ENCODE measurements around the gene CHCHD2.
"Not testable (repeated sequence)": the region's sequence is repeated elsewhere in the genome, so short reads cannot be mapped to it uniquely, and the experiment has no call there.

The CHCHD2 gene

DNA sequence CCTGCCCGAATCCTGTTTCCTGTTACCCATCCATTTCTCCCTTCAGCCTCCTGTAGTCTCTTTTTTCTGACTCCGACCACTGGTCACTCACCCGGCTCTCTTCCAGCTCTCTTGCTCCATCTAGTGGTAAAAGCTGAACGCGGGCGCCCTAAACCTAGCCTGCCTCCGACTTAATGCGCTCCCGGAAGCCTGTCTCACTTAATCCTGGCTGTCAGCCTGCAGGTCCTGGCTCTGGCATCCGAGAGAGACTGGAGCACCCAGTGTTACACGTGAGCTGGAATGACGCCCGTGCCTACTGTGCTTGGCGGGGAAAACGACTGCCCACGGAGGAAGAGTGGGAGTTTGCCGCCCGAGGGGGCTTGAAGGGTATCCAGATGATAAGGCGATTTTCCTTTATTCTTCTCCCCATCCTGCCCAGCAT is 31.9 kb downstream of the CHCHD2 start:
- TF ChIP-seq, protein P1, sequence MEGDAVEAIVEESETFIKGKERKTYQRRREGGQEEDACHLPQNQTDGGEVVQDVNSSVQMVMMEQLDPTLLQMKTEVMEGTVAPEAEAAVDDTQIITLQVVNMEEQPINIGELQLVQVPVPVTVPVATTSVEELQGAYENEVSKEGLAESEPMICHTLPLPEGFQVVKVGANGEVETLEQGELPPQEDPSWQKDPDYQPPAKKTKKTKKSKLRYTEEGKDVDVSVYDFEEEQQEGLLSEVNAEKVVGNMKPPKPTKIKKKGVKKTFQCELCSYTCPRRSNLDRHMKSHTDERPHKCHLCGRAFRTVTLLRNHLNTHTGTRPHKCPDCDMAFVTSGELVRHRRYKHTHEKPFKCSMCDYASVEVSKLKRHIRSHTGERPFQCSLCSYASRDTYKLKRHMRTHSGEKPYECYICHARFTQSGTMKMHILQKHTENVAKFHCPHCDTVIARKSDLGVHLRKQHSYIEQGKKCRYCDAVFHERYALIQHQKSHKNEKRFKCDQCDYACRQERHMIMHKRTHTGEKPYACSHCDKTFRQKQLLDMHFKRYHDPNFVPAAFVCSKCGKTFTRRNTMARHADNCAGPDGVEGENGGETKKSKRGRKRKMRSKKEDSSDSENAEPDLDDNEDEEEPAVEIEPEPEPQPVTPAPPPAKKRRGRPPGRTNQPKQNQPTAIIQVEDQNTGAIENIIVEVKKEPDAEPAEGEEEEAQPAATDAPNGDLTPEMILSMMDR (IDR thresholded peaks at IDR 0.05; ENCODE audit: low read depth, low read length, missing control alignments) = peak; percentile 96
- Histone ChIP-seq H3K4me3 (ENCODE audit: low read depth, low read length) (no peak overlapping the region), H3K27ac (no peak overlapping the region), H3K36me3 (replicated peaks) (peaks cover 49% of the 10 kb centered on the region), H3K27me3 (replicated peaks) (no peaks in the 10 kb centered on the region)
- DNase-seq = peak; percentile 79
- in situ Hi-C loops (cut with HindIII; ENCODE audit: low pct_ligation_motif_present, low sequenced_read_pairs) = no loop called here

DNA sequence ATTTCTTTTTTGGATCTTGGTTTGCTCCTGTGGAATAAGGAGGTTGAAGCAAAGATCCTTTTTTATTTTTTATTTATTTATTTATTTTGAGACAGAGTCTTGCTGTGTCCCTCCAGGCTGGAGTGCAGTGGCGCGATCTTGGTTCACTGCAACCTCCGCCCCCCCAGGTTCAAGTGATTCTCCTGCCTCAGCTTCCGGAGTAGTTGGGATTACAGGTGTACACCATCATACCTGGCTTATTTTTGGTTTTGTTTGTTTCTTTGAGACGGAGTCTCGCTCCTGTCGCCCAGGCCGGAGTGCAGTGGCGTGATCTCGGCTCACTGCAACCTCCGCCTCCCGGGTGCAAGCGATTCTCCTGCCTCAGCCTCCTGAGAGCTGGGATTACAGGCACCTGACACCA is 39.9 kb downstream of the CHCHD2 start:
- in situ Hi-C loops (cut with HindIII; ENCODE audit: low pct_ligation_motif_present, low sequenced_read_pairs); H3K27me3 ChIP-seq (replicated peaks); DNase-seq; H3K27ac ChIP-seq; H3K4me3 ChIP-seq (ENCODE audit: low read depth, low read length): not testable (repeated sequence)
- peaks cover 38% of the 10 kb centered on the region for H3K36me3 ChIP-seq (replicated peaks)

DNA sequence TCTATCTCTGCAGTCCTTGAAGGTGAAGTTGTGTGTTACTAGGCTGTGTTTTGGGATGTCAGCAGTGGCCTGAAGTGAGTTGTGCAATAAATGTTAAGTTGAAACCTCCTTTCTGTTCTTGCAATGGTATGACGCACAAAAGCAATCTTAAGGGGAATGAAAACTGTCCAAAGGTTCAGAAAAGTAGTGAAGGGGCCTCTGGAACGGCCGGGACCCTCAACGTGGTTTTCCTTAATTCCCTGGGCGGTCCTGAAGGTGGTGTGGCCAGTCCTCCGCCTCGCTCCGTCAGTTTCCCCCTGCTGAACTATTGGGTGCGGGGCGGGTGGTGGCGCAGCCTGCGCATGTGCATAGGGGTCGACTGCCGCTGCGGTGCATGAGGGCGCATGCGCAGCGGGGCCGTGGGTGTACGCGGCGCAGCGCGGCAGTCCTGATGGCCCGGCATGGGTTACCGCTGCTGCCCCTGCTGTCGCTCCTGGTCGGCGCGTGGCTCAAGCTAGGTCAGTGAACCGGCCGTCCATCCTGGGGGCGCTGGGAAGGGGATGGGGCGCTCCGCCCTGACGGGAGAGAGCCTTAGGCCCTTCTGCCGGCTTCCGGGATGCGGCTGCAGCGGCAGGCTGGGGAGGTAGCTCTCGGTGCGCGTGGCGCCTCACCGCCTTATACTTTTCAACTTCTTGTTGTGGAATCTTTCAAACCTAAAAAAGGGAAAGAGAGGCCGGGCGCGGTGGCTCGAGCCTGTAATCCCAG is 42.2 kb downstream of the CHCHD2 start, which contains the start of gene SUMF2:
TSS of gene SUMF2 (plus strand) at position 405 of the 744 bp plus-strand sequence. CDS start at position 431, 26 bp downstream.
- no peaks in the 10 kb centered on the region for H3K27me3 ChIP-seq (replicated peaks)
- H3K4me3 ChIP-seq (ENCODE audit: low read depth, low read length) = peak within 1 kb of the TSS; percentile 95
- in situ Hi-C loops (cut with HindIII; ENCODE audit: low pct_ligation_motif_present, low sequenced_read_pairs) = no loop called here
- TF ChIP-seq, protein P1 (IDR thresholded peaks at IDR 0.05; ENCODE audit: low read depth, low read length, missing control alignments) = peak; percentile 22
- H3K36me3 ChIP-seq (replicated peaks) = peaks cover 39% of the 10 kb centered on the region
- peak; percentile 74 for DNase-seq
- peak within 1 kb of the TSS; percentile 88 for H3K27ac ChIP-seq

DNA sequence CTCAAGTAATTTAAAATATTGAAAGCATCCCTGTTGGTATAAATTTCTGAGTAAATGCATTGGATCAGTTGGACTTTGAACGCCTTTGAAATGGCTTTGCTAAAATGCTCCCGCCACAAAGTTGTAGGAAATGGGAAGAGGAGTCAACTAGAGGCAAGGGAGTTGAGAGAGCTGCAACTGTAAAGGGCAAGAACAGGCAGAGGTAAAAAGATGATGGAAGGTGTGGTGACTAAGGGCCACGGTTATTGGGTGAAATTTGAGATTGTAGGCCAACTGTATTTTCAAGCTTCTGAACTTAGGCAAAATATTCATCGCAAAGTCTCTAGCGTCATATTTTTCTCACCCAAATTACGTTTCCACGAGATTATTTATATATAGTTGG is 42.8 kb downstream of the CHCHD2 start:
- peaks cover 39% of the 10 kb centered on the region for H3K36me3 ChIP-seq (replicated peaks)
- H3K27ac ChIP-seq = peak overlapping the region; percentile 88
- in situ Hi-C loops (cut with HindIII; ENCODE audit: low pct_ligation_motif_present, low sequenced_read_pairs) = no loop called here
- H3K4me3 ChIP-seq (ENCODE audit: low read depth, low read length) = no peak overlapping the region
- DNase-seq = no peak
- H3K27me3 ChIP-seq (replicated peaks) = no peaks in the 10 kb centered on the region
- TF ChIP-seq, protein P1 (IDR thresholded peaks at IDR 0.05; ENCODE audit: low read depth, low read length, missing control alignments) = no peak

DNA sequence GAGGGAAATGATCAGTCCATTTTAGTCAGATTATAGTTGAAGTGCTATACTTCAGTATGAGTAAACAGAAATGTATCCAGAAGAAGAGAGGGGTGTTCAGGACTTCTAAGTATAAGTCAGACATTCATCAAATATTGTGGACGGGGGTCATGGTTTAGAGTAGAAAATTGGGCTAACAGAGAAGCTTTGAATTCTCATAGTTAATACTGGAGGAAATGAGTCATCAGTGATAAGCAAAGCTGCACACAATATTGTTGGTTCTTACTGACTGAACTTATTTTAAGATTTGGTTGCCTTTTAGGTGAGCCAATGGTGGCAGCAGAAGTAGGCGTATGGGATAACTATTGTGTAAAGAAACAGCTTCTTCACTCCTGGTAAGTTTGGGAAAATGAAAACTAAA is 43.9 kb downstream of the CHCHD2 start:
- Histone ChIP-seq H3K27ac (peak overlapping the region; percentile 88), H3K27me3 (replicated peaks) (no peaks in the 10 kb centered on the region), H3K4me3 (ENCODE audit: low read depth, low read length) (no peak overlapping the region), H3K36me3 (replicated peaks) (peaks cover 48% of the 10 kb centered on the region)
- DNase-seq = peak; percentile 69
- in situ Hi-C loops (cut with HindIII; ENCODE audit: low pct_ligation_motif_present, low sequenced_read_pairs) = no loop called here
- TF ChIP-seq, protein P1 (IDR thresholded peaks at IDR 0.05; ENCODE audit: low read depth, low read length, missing control alignments) = no peak

DNA sequence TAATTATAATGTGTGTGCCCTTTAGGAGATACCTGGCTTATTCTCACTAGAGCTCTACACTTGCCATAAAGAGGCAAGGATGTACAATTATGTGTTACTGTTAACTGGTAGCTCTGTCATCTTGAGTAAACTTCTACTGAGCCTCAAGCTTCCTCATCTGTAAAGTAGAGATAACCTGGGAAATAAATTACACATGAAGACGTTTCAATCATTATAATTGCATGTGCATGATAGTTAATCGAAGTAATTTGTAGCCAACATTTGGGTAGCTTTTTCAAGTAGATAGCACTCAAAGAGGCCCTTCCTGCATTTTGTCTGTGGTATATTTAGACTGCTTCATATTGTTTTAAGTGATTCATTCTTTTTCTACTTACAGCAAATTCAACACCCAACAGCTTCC is 52.3 kb downstream of the CHCHD2 start:
- no peak overlapping the region for H3K27ac ChIP-seq
- no peak overlapping the region for H3K4me3 ChIP-seq (ENCODE audit: low read depth, low read length)
- peaks cover 56% of the 10 kb centered on the region for H3K36me3 ChIP-seq (replicated peaks)

More for the DNA sequence above, 52.3 kb downstream of the CHCHD2 start:
- no peaks in the 10 kb centered on the region for H3K27me3 ChIP-seq (replicated peaks)
- DNase-seq = no peak
- in situ Hi-C loops (cut with HindIII; ENCODE audit: low pct_ligation_motif_present, low sequenced_read_pairs) = no loop called here
- TF ChIP-seq, protein P1 (IDR thresholded peaks at IDR 0.05; ENCODE audit: low read depth, low read length, missing control alignments) = no peak
